GM19372 (cell line): Measurements from ENCODE around the gene TMEM184B.

Experiments
- ATAC-seq: cut with Tn5 transposase; IDR thresholded peaks from one replicate; pipeline ENCODE4 v1.9.1; 2021; ENCODE audit warnings: mild to moderate bottlenecking, low read depth, moderate library complexity; ENCODE audit not compliant: unreplicated experiment

Gene TMEM184B

GRCh38 chr22:38284042-38284402 lies 11.2 kb upstream of the TMEM184B start:
- ATAC-seq = no peak

- no peak for ATAC-seq
These were observed 9.6 kb upstream of the TMEM184B start for GRCh38 chr22:38282397-38282796.

- no peak for ATAC-seq
These were observed 3.4 kb upstream of the TMEM184B start for GRCh38 chr22:38276166-38276565.

- no peak for ATAC-seq
These were observed 471 bp upstream of the TMEM184B start for GRCh38 chr22:38273135-38273826.

- ATAC-seq = no peak
These were observed 860 bp downstream of the TMEM184B start for GRCh38 chr22:38271927-38272372.

GRCh38 chr22:38271101-38271500 lies 1.7 kb downstream of the TMEM184B start:
- ATAC-seq = no peak

GRCh38 chr22:38270091-38270992 lies 2.5 kb downstream of the TMEM184B start:
- no peak for ATAC-seq

GRCh38 chr22:38269466-38269865 lies 3.3 kb downstream of the TMEM184B start:
- no peak for ATAC-seq

GRCh38 chr22:38267086-38267485 lies 5.7 kb downstream of the TMEM184B start:
- no peak for ATAC-seq

GRCh38 chr22:38266120-38266519 lies 6.7 kb downstream of the TMEM184B start:
- ATAC-seq = no peak

GRCh38 chr22:38264322-38264843 lies 8.4 kb downstream of the TMEM184B start:
- no peak for ATAC-seq

GRCh38 chr22:38262051-38262795 lies 10.6 kb downstream of the TMEM184B start:
- no peak for ATAC-seq

GRCh38 chr22:38260761-38261681 lies 11.8 kb downstream of the TMEM184B start:
- ATAC-seq = no peak

GRCh38 chr22:38259370-38259769 lies 13.4 kb downstream of the TMEM184B start:
- ATAC-seq = no peak

GRCh38 chr22:38258895-38259294 lies 13.9 kb downstream of the TMEM184B start:
- no peak for ATAC-seq

- no peak for ATAC-seq
These were observed 15.1 kb downstream of the TMEM184B start for GRCh38 chr22:38257650-38258250.

GRCh38 chr22:38257181-38257580 lies 15.6 kb downstream of the TMEM184B start:
- no peak for ATAC-seq

- ATAC-seq = no peak
These were observed 17.1 kb downstream of the TMEM184B start for GRCh38 chr22:38255697-38256096.

GRCh38 chr22:38251341-38251692 lies 21.5 kb downstream of the TMEM184B start:
- no peak for ATAC-seq
